Neuronal stem cell (in vitro differentiated cells): ENCODE results near the gene CTNNBL1.

ENCODE experiments used
- DNase-seq: peaks from one replicate; pipeline ENCODE4 v3.0.0-alpha.2; 2013; ENCODE audit warnings: low spot score
- H2AFZ ChIP-seq: one replicate; pipeline ENCODE4 v1.6.1; 2013; ENCODE audit warnings: mild to moderate bottlenecking, low read length, inconsistent platforms
- H2AK5ac ChIP-seq: 2 replicates; pipeline ENCODE4 v1.6.1; 2013; ENCODE audit warnings: low read depth, mild to moderate bottlenecking, inconsistent platforms, low read length, moderate library complexity, mixed read lengths
- H2BK120ac ChIP-seq: 2 replicates; pipeline ENCODE4 v1.6.1; 2013; ENCODE audit warnings: low read depth, mild to moderate bottlenecking, inconsistent platforms, low read length, moderate library complexity, mixed read lengths
- H2BK12ac ChIP-seq: one replicate; pipeline ENCODE4 v1.6.1; 2013; ENCODE audit warnings: low read length, inconsistent platforms
- H2BK15ac ChIP-seq: 2 replicates; pipeline ENCODE4 v1.6.1; 2013; ENCODE audit warnings: mild to moderate bottlenecking, low read length, inconsistent platforms, mixed read lengths
- H2BK5ac ChIP-seq: one replicate; pipeline ENCODE4 v1.6.1; 2013; ENCODE audit warnings: inconsistent platforms, mild to moderate bottlenecking, low read length, moderate library complexity
- H3K14ac ChIP-seq: one replicate; pipeline ENCODE4 v1.6.1; 2013; ENCODE audit warnings: low read length, inconsistent platforms
- H3K18ac ChIP-seq: 2 replicates; pipeline ENCODE4 v1.6.1; 2013; ENCODE audit warnings: low read length, inconsistent platforms
- H3K23ac ChIP-seq: 2 replicates; pipeline ENCODE4 v1.6.1; 2013; ENCODE audit warnings: low read depth, mild to moderate bottlenecking, mixed read lengths, low read length, inconsistent platforms; ENCODE audit not compliant: poor library complexity
- H3K27ac ChIP-seq: replicated peaks from 3 replicates; pipeline ENCODE4 v1.5.1; 2013; ENCODE audit warnings: low read length, inconsistent platforms
- H3K27me3 ChIP-seq, 3 experiments: 2 replicates each; pipeline ENCODE4 v1.6.1; 2013; ENCODE audit warnings: low read length in 3 of 3, mild to moderate bottlenecking in 2 of 3, inconsistent platforms in 1 of 3, low read depth in 1 of 3, mixed read lengths in 1 of 3, moderate library complexity in 1 of 3; ENCODE audit not compliant: control insufficient read depth in 3 of 3, insufficient read depth in 3 of 3
- H3K36me3 ChIP-seq, 2 donors: replicated peaks in 1 of 2; 2 replicates each; pipeline ENCODE4 v1.6.1; 2013; ENCODE audit warnings: low read length in 2 of 2; ENCODE audit not compliant: control insufficient read depth in 2 of 2, insufficient read depth in 2 of 2
- H3K4ac ChIP-seq: 2 replicates; pipeline ENCODE4 v1.6.1; 2013; ENCODE audit warnings: inconsistent platforms, mild to moderate bottlenecking, low read length, moderate library complexity
- H3K4me1 ChIP-seq, 2 donors: 1 replicate in 1 of 2; 2 replicates in 1 of 2; pipeline ENCODE4 v1.6.1; 2013; ENCODE audit warnings: low read length in 2 of 2, low read depth in 1 of 2; ENCODE audit not compliant: control insufficient read depth in 2 of 2, insufficient read depth in 1 of 2
- H3K4me2 ChIP-seq: one replicate; pipeline ENCODE4 v1.6.1; 2013; ENCODE audit warnings: mild to moderate bottlenecking, low read length, inconsistent platforms; ENCODE audit not compliant: insufficient read depth, poor library complexity, severe bottlenecking
- H3K4me3 ChIP-seq, 2 donors: 2 replicates each; pipeline ENCODE4 v1.5.1; 2013; ENCODE audit warnings: low read length in 2 of 2, mild to moderate bottlenecking in 2 of 2, inconsistent platforms in 1 of 2, moderate library complexity in 1 of 2
- H3K79me1 ChIP-seq: one replicate; pipeline ENCODE4 v1.6.1; 2013; ENCODE audit warnings: low read depth, mild to moderate bottlenecking, inconsistent platforms, low read length, moderate library complexity
- H3K9ac ChIP-seq: one replicate; pipeline ENCODE4 v1.6.1; 2013; ENCODE audit warnings: mild to moderate bottlenecking, low read depth, low read length, inconsistent platforms; ENCODE audit not compliant: poor library complexity
- H3K9me3 ChIP-seq, 2 donors: replicated peaks in 1 of 2; 2 replicates each; pipeline versions ENCODE3 to v1.6.1; 2013; ENCODE audit warnings: low read length in 2 of 2, mild to moderate bottlenecking in 2 of 2, inconsistent platforms in 1 of 2, low read depth in 1 of 2, mixed read lengths in 1 of 2, moderate library complexity in 1 of 2; ENCODE audit not compliant: control insufficient read depth in 2 of 2, insufficient read depth in 1 of 2
- H4K8ac ChIP-seq: one replicate; pipeline ENCODE4 v1.6.1; 2013; ENCODE audit warnings: low read depth, mild to moderate bottlenecking, inconsistent platforms, low read length, moderate library complexity
- H4K91ac ChIP-seq: one replicate; pipeline ENCODE4 v1.6.1; 2013; ENCODE audit warnings: low read length, low read depth, mild to moderate bottlenecking, inconsistent platforms; ENCODE audit not compliant: poor library complexity
- WGBS, 2 donors: extraction: QIAGEN DNeasy Blood & Tissue Kit; methylation state at CpG; one replicate each; pipeline ENCODE4 v1.1.7; 2013; ENCODE audit warnings: missing lambda C conversion rate in 2 of 2, mixed read lengths in 1 of 2; ENCODE audit not compliant: insufficient read length in 2 of 2, insufficient replicate concordance in 1 of 2; ENCODE audit errors: extremely low coverage in 2 of 2; 5-methylcytosine and 5-hydroxymethylcytosine counted together

Gene CTNNBL1

GRCh38 chr20:37881601-37882343, 187.9 kb downstream of the CTNNBL1 start:
- no peaks in the 10 kb centered on the region for H3K79me1 ChIP-seq
- H3K36me3 ChIP-seq: no peaks in the 10 kb centered on the region
- no peaks in the 10 kb centered on the region for H3K9me3 ChIP-seq
- DNase-seq: no peak
- no peak overlapping the region for H3K4me2 ChIP-seq
- H4K8ac ChIP-seq: no peak overlapping the region
- peak overlapping the region; percentile 85 for H3K18ac ChIP-seq
- WGBS, 2 donors: no CpG with 5 or more reads among the region's 22 CpGs
- H3K4me1 ChIP-seq: peaks cover 0 to 6% of the 10 kb centered on the region in 2 donors
- no peak overlapping the region for H3K27ac ChIP-seq
- peak overlapping the region; percentile 30 for H2BK120ac ChIP-seq
- no peak overlapping the region for H3K23ac ChIP-seq
- H3K9ac ChIP-seq: no peak overlapping the region
- H2AFZ ChIP-seq: peak overlapping the region; percentile 51
- no peak overlapping the region for H4K91ac ChIP-seq
- no peaks in the 10 kb centered on the region for H3K27me3 ChIP-seq
- peak overlapping the region; percentile 75 for H3K14ac ChIP-seq
- H2BK12ac ChIP-seq: no peak overlapping the region
- H3K4me3 ChIP-seq: no peak overlapping the region
- no peak overlapping the region for H2BK5ac ChIP-seq
- no peak overlapping the region for H2AK5ac ChIP-seq
- H3K4ac ChIP-seq: no peak overlapping the region
- H2BK15ac ChIP-seq: peak overlapping the region; percentile 10

- Histone ChIP-seq H3K27ac (no peak overlapping the region), H3K79me1 (no peaks in the 10 kb centered on the region), H2BK15ac (peak overlapping the region; percentile 35), H3K9me3 (no peaks in the 10 kb centered on the region), H3K27me3 (no peaks in the 10 kb centered on the region), H2AK5ac (no peak overlapping the region), H3K4me1 (peaks cover 0 to 6% of the 10 kb centered on the region in 2 donors), H3K23ac (no peak overlapping the region), H3K18ac (peak overlapping the region; percentile 17), H3K4me2 (no peak overlapping the region), H3K4me3 (no peak overlapping the region), H4K8ac (no peak overlapping the region), H3K36me3 (no peaks in the 10 kb centered on the region), H2AFZ (no peak overlapping the region), H3K14ac (no peak overlapping the region), H2BK5ac (no peak overlapping the region), H3K9ac (no peak overlapping the region), H2BK12ac (peak overlapping the region; percentile 80), H3K4ac (no peak overlapping the region), H4K91ac (no peak overlapping the region), H2BK120ac (no peak overlapping the region)
- no CpG with 5 or more reads among the region's 16 CpGs for WGBS, 2 donors
- DNase-seq: no peak
Measured at GRCh38 chr20:37882961-37883712, 189.3 kb downstream of the CTNNBL1 start.

GRCh38 chr20:37885042-37885441, 191.2 kb downstream of the CTNNBL1 start:
- H3K9ac ChIP-seq: no peak overlapping the region
- H4K91ac ChIP-seq: no peak overlapping the region
- no peak overlapping the region for H3K27ac ChIP-seq
- no peak overlapping the region for H3K23ac ChIP-seq
- H3K14ac ChIP-seq: no peak overlapping the region
- no peak overlapping the region for H2AFZ ChIP-seq
- WGBS, 2 donors: no CpG with 5 or more reads among the region's 8 CpGs
- H3K4me3 ChIP-seq: no peak overlapping the region
- H2BK5ac ChIP-seq: peak overlapping the region; percentile 42
- H2AK5ac ChIP-seq: no peak overlapping the region
- H3K18ac ChIP-seq: no peak overlapping the region
- no peak overlapping the region for H4K8ac ChIP-seq
- no peak overlapping the region for H3K4me2 ChIP-seq
- no peak overlapping the region for H2BK15ac ChIP-seq
- H3K36me3 ChIP-seq: no peaks in the 10 kb centered on the region
- DNase-seq: no peak
- no peaks in the 10 kb centered on the region for H3K27me3 ChIP-seq
- H3K9me3 ChIP-seq: peaks cover 0 to 2% of the 10 kb centered on the region in 2 donors
- peaks cover 0 to 6% of the 10 kb centered on the region in 2 donors for H3K4me1 ChIP-seq
- H2BK120ac ChIP-seq: no peak overlapping the region
- no peaks in the 10 kb centered on the region for H3K79me1 ChIP-seq
- no peak overlapping the region for H3K4ac ChIP-seq
- no peak overlapping the region for H2BK12ac ChIP-seq
